Stomach (tissue), 4 donors: ENCODE results near the gene CPS1.

Experiments
- EP300 ChIP-seq: sonication (generic); formaldehyde crosslinking; IDR thresholded peaks from one replicate; pipeline ENCODE4 v1.6.1; 2017; ENCODE audit warnings: antibody characterized with exemption
- POLR2A ChIP-seq, 4 donors: fragments of 450-650 bp; IDR thresholded peaks; one replicate each; pipeline ENCODE4 v1.6.1; 2016; ENCODE audit warnings: antibody characterized with exemption in 4 of 4, control low read depth in 2 of 4, mild to moderate bottlenecking in 1 of 4, moderate library complexity in 1 of 4
- POLR2AphosphoS5 ChIP-seq, 3 donors: sonication (generic); formaldehyde crosslinking; IDR thresholded peaks; one replicate each; pipeline ENCODE4 v1.6.1; 2016; ENCODE audit warnings: antibody characterized with exemption in 3 of 3
- TF ChIP-seq, protein P1 (sequence below), 7 experiments: fragments of 450-650 bp in 4 of 7; fragments of 200-600 bp in 3 of 7; sonication (generic) in 3 of 7; IDR thresholded peaks; one replicate each; pipeline ENCODE4 v1.5.1; 2016 to 2019; ENCODE audit warnings: antibody characterized with exemption in 7 of 7, control low read depth in 2 of 7, mild to moderate bottlenecking in 1 of 7

DNA sequence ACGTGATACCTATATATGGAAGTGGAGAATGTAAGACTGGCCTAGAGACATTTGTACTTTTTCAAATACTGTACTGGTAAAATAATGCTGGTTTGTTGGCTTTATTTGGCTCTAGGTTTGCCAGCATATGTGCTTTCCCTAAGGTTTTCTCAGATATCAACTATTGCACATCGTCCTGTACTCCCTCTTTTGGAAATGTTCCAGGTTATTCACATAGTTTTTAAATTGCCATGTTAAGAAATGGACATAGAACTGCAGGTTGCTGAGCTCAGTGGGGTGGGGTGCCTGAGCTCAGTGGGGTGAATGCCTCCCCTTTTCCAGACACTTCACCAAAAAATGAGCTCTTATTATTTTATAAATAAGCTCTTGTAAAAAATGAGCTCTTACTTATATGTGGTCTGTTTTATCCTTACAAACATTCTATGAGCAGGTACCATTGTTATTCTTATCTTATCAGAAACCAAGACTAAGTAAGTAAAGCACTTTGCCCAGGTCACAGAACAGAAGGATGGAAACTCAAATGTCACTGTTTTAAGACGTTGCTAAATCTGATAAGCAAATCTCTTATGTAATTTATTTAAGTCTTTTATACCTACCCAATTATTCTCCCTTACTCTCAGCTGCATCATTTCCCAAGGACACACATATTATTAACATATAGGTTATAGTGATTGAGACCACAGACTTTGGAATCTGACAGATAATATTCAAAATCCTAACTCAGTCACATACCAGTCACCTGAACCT, 99.0 kb downstream of the CPS1 start:
- TF ChIP-seq, protein P1, sequence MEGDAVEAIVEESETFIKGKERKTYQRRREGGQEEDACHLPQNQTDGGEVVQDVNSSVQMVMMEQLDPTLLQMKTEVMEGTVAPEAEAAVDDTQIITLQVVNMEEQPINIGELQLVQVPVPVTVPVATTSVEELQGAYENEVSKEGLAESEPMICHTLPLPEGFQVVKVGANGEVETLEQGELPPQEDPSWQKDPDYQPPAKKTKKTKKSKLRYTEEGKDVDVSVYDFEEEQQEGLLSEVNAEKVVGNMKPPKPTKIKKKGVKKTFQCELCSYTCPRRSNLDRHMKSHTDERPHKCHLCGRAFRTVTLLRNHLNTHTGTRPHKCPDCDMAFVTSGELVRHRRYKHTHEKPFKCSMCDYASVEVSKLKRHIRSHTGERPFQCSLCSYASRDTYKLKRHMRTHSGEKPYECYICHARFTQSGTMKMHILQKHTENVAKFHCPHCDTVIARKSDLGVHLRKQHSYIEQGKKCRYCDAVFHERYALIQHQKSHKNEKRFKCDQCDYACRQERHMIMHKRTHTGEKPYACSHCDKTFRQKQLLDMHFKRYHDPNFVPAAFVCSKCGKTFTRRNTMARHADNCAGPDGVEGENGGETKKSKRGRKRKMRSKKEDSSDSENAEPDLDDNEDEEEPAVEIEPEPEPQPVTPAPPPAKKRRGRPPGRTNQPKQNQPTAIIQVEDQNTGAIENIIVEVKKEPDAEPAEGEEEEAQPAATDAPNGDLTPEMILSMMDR (IDR thresholded peaks at IDR 0.05) = no peak
- TF ChIP-seq POLR2AphosphoS5 (IDR thresholded peaks at IDR 0.05) = no peak
- no peak for TF ChIP-seq EP300
- TF ChIP-seq POLR2A (IDR thresholded peaks at IDR 0.05) = no peak
